Measurements from ENCODE around the gene PLEKHG4B.

DNA sequence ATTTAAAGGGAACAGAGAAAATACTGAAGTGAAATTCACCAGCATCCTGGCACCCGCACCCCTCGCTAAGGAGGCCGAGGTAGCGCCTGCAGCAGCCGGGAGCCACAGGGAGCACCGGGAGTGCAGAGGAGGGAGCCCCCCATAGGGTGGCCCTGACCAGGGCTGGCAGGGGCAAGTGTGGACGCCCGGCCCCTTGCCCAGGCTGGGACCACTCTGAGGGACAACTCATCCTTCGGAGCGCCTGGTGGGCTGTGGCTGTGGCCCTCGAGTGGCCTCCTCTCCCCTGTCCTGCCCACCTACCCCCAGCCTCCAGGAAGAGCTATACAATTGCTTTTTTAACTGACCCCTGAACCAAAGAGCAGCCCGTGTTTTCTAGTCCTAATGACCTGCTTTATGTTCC is 47.0 kb downstream of the PLEKHG4B start:
- TF ChIP-seq, protein P1, sequence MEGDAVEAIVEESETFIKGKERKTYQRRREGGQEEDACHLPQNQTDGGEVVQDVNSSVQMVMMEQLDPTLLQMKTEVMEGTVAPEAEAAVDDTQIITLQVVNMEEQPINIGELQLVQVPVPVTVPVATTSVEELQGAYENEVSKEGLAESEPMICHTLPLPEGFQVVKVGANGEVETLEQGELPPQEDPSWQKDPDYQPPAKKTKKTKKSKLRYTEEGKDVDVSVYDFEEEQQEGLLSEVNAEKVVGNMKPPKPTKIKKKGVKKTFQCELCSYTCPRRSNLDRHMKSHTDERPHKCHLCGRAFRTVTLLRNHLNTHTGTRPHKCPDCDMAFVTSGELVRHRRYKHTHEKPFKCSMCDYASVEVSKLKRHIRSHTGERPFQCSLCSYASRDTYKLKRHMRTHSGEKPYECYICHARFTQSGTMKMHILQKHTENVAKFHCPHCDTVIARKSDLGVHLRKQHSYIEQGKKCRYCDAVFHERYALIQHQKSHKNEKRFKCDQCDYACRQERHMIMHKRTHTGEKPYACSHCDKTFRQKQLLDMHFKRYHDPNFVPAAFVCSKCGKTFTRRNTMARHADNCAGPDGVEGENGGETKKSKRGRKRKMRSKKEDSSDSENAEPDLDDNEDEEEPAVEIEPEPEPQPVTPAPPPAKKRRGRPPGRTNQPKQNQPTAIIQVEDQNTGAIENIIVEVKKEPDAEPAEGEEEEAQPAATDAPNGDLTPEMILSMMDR (conservative IDR thresholded peaks at IDR 0.05; ENCODE audit: low read depth, low read length) = no peak
- TF ChIP-seq EZH2 (IDR thresholded peaks at IDR 0.05; ENCODE audit: borderline replicate concordance, low read depth, low read length, poor library complexity, severe bottlenecking) = no peak

Data from A673 (cell line).